Osteocyte (in vitro differentiated cells): ENCODE results near the gene PTPRG. TPM values are rescaled to one million over a fixed set of nuclear protein-coding genes. Genes with fewer than 3 reads are reported as not detected.

Source experiments
- DNase-seq: peaks from one replicate; pipeline ENCODE4 v3.0.0; 2021; ENCODE audit warnings: mixed read lengths; ENCODE audit not compliant: unreplicated experiment; ENCODE audit errors: extremely low spot score
- H3K27ac Mint-ChIP-seq: one replicate; pipeline ENCODE4 v1.8.0; 2021; ENCODE audit warnings: mild to moderate bottlenecking, mixed read lengths; ENCODE audit not compliant: unreplicated experiment
- H3K27me3 Mint-ChIP-seq: one replicate; pipeline ENCODE4 v1.8.0; 2021; ENCODE audit warnings: mixed read lengths; ENCODE audit not compliant: unreplicated experiment
- H3K36me3 Mint-ChIP-seq: one replicate; pipeline ENCODE4 v1.8.0; 2021; ENCODE audit warnings: mixed read lengths; ENCODE audit not compliant: unreplicated experiment
- H3K4me1 Mint-ChIP-seq: one replicate; pipeline ENCODE4 v1.8.0; 2021; ENCODE audit warnings: mixed read lengths; ENCODE audit not compliant: unreplicated experiment
- H3K4me3 Mint-ChIP-seq: one replicate; pipeline ENCODE4 v1.8.0; 2021; ENCODE audit warnings: mild to moderate bottlenecking, moderate library complexity, mixed read lengths; ENCODE audit not compliant: unreplicated experiment
- H3K9me3 Mint-ChIP-seq: one replicate; pipeline ENCODE4 v1.8.0; 2021; ENCODE audit warnings: mixed read lengths; ENCODE audit not compliant: unreplicated experiment
- CTCF ChIP-seq: fragments of 200-600 bp; sonication (generic); IDR thresholded peaks from 2 replicates; pipeline ENCODE4 v1.5.0; 2021; ENCODE audit warnings: antibody characterized with exemption, mild to moderate bottlenecking, moderate library complexity
- total RNA-seq: library from RNA; stranded (reverse); gene quantifications from 2 replicates; pipeline ENCODE4 v1.2.1, GENCODE V29; 2021

PTPRG gene
- total RNA-seq, 1 donor from 2014 or later: 48.1 TPM

DNA sequence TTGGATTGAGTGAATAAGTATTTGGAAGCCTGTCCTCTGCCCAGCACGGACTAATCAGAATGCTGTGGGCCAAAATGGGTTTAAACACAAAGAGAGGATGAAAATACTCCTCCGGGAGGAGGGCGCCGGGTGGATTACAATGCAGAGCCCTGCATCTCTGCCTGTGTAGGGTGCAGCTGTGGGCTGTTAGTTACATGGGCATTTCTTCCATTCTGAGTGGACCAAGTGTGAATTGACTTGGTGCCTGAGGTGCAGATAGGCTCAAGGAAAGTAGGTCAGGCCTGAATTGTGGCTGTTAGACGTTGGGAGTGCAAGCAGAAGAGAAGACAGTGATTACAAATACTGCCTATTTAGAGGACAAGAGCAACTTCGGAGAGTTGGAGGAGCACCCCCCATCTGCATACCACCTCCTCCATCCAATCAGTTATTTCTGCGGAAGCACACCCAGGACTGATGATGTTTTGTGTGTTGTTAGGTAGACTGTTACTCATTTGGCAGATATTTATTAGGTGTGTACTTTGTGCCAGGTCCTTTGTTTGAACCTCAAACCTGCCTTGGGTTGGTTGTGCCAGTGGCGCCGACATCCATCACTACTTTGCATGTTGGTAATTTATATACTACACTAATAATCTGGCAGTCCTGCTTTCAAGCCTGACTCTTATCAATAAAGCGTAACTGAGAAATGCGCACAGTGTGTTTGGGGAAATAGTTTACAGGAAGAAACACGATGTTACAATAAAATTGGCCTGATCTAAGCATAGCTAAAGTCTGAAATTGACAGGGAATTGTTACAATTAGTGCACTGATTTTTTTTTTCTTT, 33.0 kb downstream of the PTPRG start:
- no peak overlapping the region for H3K4me3 Mint-ChIP-seq
- TF ChIP-seq CTCF: no peak
- no peaks in the 10 kb centered on the region for H3K27me3 Mint-ChIP-seq
- no peak for DNase-seq
- no peaks in the 10 kb centered on the region for H3K36me3 Mint-ChIP-seq
- peaks cover 31% of the 10 kb centered on the region for H3K4me1 Mint-ChIP-seq
- H3K9me3 Mint-ChIP-seq: no peaks in the 10 kb centered on the region
- peak overlapping the region; percentile 53 for H3K27ac Mint-ChIP-seq

DNA sequence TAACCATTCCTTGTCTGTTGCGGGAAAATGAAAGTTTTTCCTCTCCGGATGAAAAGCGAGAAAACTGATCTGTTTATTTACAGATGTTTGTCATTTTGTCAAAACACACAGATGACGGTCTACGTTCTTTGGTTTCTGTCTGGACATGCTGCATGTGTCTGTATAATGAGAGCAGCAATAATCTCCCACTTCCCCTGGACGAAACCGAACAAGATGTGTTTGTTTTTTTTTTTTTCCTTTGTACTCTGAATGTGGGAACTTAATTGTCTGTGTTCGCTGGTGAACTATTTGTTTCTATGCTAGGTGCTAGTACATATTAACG, 33.6 kb downstream of the PTPRG start:
- TF ChIP-seq CTCF: no peak
- Mint-ChIP-seq H3K27ac (peak overlapping the region; percentile 53), H3K27me3 (no peaks in the 10 kb centered on the region), H3K4me1 (peaks cover 28% of the 10 kb centered on the region), H3K9me3 (no peaks in the 10 kb centered on the region), H3K4me3 (peak overlapping the region; percentile 12), H3K36me3 (no peaks in the 10 kb centered on the region)
- DNase-seq: no peak

- peak overlapping the region; percentile 53 for H3K27ac Mint-ChIP-seq
- H3K27me3 Mint-ChIP-seq: no peaks in the 10 kb centered on the region
- H3K36me3 Mint-ChIP-seq: no peaks in the 10 kb centered on the region
- DNase-seq: no peak
- no peak overlapping the region for H3K4me3 Mint-ChIP-seq
- peaks cover 28% of the 10 kb centered on the region for H3K4me1 Mint-ChIP-seq
- TF ChIP-seq CTCF: no peak
- no peaks in the 10 kb centered on the region for H3K9me3 Mint-ChIP-seq
These were observed 33.9 kb downstream of the PTPRG start for GRCh38 chr3:61595288-61595687.

DNA sequence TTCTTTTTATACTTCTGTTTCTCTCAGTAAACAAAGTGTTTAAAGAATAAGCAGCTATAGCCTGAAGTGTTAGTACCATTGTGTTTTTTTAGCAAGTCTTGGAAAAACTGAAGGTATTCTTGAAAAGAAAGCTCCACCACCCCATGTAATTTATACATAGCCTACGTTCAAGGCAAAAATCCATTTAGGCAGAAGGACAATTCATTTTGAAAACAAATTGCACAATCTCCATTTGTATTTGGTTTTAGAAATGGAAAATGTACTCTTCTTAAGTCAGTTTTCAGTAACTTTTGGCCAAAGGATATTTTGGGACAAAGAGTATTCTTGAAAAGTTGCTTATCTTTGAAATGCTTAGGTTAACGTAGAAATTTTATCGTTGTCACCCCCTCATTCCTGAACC, 34.5 kb downstream of the PTPRG start:
- Mint-ChIP-seq H3K27me3 (no peaks in the 10 kb centered on the region), H3K4me3 (no peak overlapping the region), H3K36me3 (no peaks in the 10 kb centered on the region), H3K4me1 (peaks cover 28% of the 10 kb centered on the region), H3K27ac (peak overlapping the region; percentile 53), H3K9me3 (no peaks in the 10 kb centered on the region)
- no peak for TF ChIP-seq CTCF
- no peak for DNase-seq

GRCh38 chr3:61597906-61598305, 36.5 kb downstream of the PTPRG start:
- no peaks in the 10 kb centered on the region for H3K36me3 Mint-ChIP-seq
- peaks cover 27% of the 10 kb centered on the region for H3K4me1 Mint-ChIP-seq
- TF ChIP-seq CTCF: no peak
- no peak overlapping the region for H3K4me3 Mint-ChIP-seq
- no peaks in the 10 kb centered on the region for H3K27me3 Mint-ChIP-seq
- no peaks in the 10 kb centered on the region for H3K9me3 Mint-ChIP-seq
- H3K27ac Mint-ChIP-seq: no peak overlapping the region
- no peak for DNase-seq
